ENCODE data around the gene C1QL1.

- TF ChIP-seq CTCF (IDR thresholded peaks at IDR 0.05; ENCODE audit: extremely low read depth in 1 of 2, insufficient read depth in 1 of 2, low read depth in 1 of 2, low read length in 2 of 2) (no peak), POLR2A (IDR thresholded peaks at IDR 0.05; ENCODE audit: low read depth, low read length) (no peak), EZH2 (IDR thresholded peaks at IDR 0.05; ENCODE audit: borderline replicate concordance, low read depth, low read length, severe bottlenecking) (no peak), MYC (IDR thresholded peaks at IDR 0.05; ENCODE audit: low read depth, low read length) (no peak)
These were observed 8.1 kb upstream of the C1QL1 start for GRCh38 chr17:44976206-44976605.
